Gastroesophageal sphincter (tissue), 4 donors: ENCODE data around the gene CDC26. TPM values are rescaled to one million over a fixed set of nuclear protein-coding genes. Genes with fewer than 3 reads are reported as not detected.

Source experiments
- ATAC-seq: fragments of 150-250 bp; one replicate; pipeline ENCODE4 v1.9.1; 2016; ENCODE audit warnings: mild to moderate bottlenecking, moderate library complexity
- H3K27ac ChIP-seq, 4 donors: fragments of 200-600 bp; sonication (generic) in 3 of 4; 1 replicate in 3 of 4; 2 replicates in 1 of 4; pipeline ENCODE4 v1.5.1; 2016 to 2019
- H3K27me3 ChIP-seq: fragments of 200-600 bp; sonication (generic); one replicate; pipeline ENCODE4 v1.5.1; 2019
- H3K36me3 ChIP-seq, 2 donors: fragments of 200-600 bp; sonication (generic); one replicate each; pipeline ENCODE4 v1.5.1; 2019; ENCODE audit warnings: control low read depth in 1 of 2
- H3K4me1 ChIP-seq, 3 donors: fragments of 200-600 bp; sonication (generic); 1 replicate in 2 of 3; 2 replicates in 1 of 3; pipeline ENCODE4 v1.5.1; 2016 to 2019; ENCODE audit warnings: control low read depth in 2 of 3
- H3K4me3 ChIP-seq, 2 donors: fragments of 200-600 bp; sonication (generic); one replicate each; pipeline ENCODE4 v1.5.1; 2019; ENCODE audit warnings: mild to moderate bottlenecking in 1 of 2, moderate library complexity in 1 of 2
- H3K9me3 ChIP-seq, 3 donors: fragments of 200-600 bp; sonication (generic); one replicate each; pipeline ENCODE4 v1.5.1; 2017 to 2019; ENCODE audit warnings: control low read depth in 2 of 3
- CTCF ChIP-seq, 4 experiments: fragments of 200-600 bp in 2 of 4; fragments of 450-650 bp in 2 of 4; sonication (generic) in 1 of 4; IDR thresholded peaks; one replicate each; pipeline ENCODE4 v1.5.1; 2017 to 2019; ENCODE audit warnings: antibody characterized with exemption in 4 of 4, mild to moderate bottlenecking in 2 of 4, moderate library complexity in 2 of 4
- EP300 ChIP-seq: sonication (generic); formaldehyde crosslinking; IDR thresholded peaks from one replicate; pipeline ENCODE4 v1.6.1; 2017; ENCODE audit warnings: antibody characterized with exemption, mild to moderate bottlenecking
- POLR2A ChIP-seq, 2 donors: fragments of 450-650 bp; IDR thresholded peaks; one replicate each; pipeline ENCODE4 v1.6.1; 2017; ENCODE audit warnings: antibody characterized with exemption in 2 of 2, mild to moderate bottlenecking in 2 of 2, moderate library complexity in 1 of 2
- POLR2AphosphoS5 ChIP-seq: sonication (generic); formaldehyde crosslinking; IDR thresholded peaks from one replicate; pipeline ENCODE4 v1.6.1; 2017; ENCODE audit warnings: antibody characterized with exemption
- WGBS, 2 donors: methylation state at CpG; one replicate each; pipeline ENCODE4 v1.1.5; 2018; ENCODE audit warnings: low coverage in 1 of 2; 5-methylcytosine and 5-hydroxymethylcytosine counted together
- total RNA-seq, 4 donors: library from RNA; depleted of rRNA; stranded (reverse); fragments of >200 nt; gene quantifications; one replicate each; pipeline ENCODE4 v1.1.0, GENCODE V29; 2016

The CDC26 gene
- total RNA-seq, 4 donors from 2014 or later, result 31.4 to 54.4 (median 42.1) TPM

GRCh38 chr9:113309204-113309813, 33.9 kb upstream of the CDC26 start:
- H3K27ac ChIP-seq, result no peak overlapping the region
- H3K4me1 ChIP-seq, result no peaks in the 10 kb centered on the region
- no peaks in the 10 kb centered on the region for H3K9me3 ChIP-seq
- TF ChIP-seq EP300, result no peak
- TF ChIP-seq POLR2AphosphoS5, result no peak
- no peak for TF ChIP-seq POLR2A (IDR thresholded peaks at IDR 0.05)
- TF ChIP-seq CTCF (IDR thresholded peaks at IDR 0.05), result peak; percentile 42 to 66 (median 52)
- no peak for ATAC-seq
- H3K27me3 ChIP-seq, result peaks cover 29% of the 10 kb centered on the region
- H3K4me3 ChIP-seq, result no peak overlapping the region
- WGBS, 2 donors, result 0 to 4% methylated on average over 2 of the region's 2 CpGs
- H3K36me3 ChIP-seq, result no peaks in the 10 kb centered on the region

DNA sequence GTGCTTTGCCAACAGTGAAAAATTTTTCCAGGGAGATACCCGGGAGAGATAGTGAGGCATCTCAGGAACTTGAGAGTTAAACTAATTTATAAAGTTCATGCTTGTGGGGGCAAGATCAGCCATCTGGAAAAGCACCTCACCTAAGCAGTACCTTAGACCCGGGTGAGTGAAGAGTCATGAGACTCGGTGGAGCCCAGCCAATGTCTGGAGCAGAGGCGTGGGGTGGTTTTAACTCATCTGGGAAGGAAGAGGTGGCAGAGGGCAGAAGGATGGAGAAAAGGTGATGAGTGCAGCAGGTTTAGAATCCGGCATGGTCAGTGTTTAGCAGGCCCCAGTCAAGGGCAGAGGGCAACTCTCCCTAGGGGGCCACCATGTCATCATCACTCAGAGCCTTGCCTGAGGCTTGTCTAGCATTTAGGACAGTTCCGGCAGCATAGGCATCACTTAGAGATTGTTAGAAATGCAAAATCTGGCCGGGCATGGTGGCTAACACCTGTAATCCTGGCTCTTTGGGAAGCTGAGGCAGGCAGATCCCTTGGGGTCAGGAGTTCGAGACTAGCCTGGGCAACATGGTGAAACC, 32.1 kb upstream of the CDC26 start:
- no peaks in the 10 kb centered on the region for H3K9me3 ChIP-seq
- no peak overlapping the region for H3K4me3 ChIP-seq
- ATAC-seq, result no peak
- no peak overlapping the region for H3K27ac ChIP-seq
- H3K27me3 ChIP-seq, result peaks cover 37% of the 10 kb centered on the region
- WGBS, 2 donors, result 50 to 52% methylated on average over 5 to 6 of the region's 8 CpGs
- no peaks in the 10 kb centered on the region for H3K36me3 ChIP-seq
- no peak for TF ChIP-seq CTCF (IDR thresholded peaks at IDR 0.05)
- no peak for TF ChIP-seq EP300
- TF ChIP-seq POLR2AphosphoS5, result no peak
- no peak for TF ChIP-seq POLR2A (IDR thresholded peaks at IDR 0.05)
- H3K4me1 ChIP-seq, result no peaks in the 10 kb centered on the region

DNA sequence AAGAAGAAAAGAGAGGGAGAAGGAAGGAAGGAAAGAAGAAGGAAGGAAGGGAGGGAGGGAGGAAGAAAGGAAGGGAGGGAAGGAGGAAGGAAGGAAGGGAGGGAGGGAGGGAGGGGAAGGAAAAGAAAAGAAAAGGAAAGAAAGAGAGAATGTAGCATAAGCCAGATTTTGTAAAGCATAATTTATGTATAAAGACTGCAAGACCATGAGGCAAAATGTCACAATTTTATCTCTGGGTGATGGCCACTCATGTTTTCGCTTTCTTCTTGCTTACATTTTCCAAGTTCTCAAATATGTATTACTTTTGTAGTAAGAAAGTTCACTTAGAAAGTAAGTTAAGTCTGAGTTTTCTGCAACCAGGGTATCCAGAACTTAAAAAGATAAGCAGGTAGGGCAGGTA, 31.2 kb upstream of the CDC26 start:
- H3K36me3 ChIP-seq, result no peaks in the 10 kb centered on the region
- TF ChIP-seq POLR2AphosphoS5 (no peak), EP300 (no peak), CTCF (IDR thresholded peaks at IDR 0.05) (no peak), POLR2A (IDR thresholded peaks at IDR 0.05) (no peak)
- H3K4me3 ChIP-seq, result no peak overlapping the region
- ATAC-seq, result no peak
- H3K27me3 ChIP-seq, result peaks cover 37% of the 10 kb centered on the region
- H3K27ac ChIP-seq, result no peak overlapping the region
- WGBS, 2 donors, result 80 to 94% methylated on average over 1 of the region's 1 CpG
- no peaks in the 10 kb centered on the region for H3K4me1 ChIP-seq
- H3K9me3 ChIP-seq, result no peaks in the 10 kb centered on the region

DNA sequence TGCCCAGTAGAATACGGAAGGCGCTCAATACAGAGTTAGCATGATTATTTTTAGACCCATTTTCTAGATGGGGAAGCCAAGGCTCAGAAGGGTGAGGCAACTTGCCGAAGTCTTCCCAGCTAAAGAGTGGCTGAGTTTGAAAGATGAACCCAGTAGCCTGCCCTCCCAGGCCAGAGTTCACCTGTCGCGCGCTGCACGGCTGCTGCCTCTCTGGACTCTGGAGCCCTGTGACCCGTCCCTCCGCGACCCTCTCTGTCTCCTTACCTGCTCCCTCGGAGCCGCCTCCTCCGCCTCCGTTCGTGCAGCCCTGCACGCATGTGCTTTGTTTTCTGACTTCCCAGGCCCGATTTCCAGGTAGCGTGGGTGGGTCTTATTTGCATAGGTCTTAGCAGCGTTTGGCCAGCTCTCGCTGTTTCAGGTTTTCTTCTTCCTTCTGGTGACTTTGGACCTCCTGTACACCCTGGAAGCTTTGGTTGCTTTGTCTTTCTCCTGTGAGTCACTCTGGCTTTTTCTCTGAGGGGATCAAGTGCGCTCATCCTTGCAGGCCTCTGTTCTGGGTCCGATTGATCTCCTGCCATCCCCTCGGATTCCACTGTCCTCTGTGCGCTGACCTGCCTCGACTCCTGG, 27.5 kb upstream of the CDC26 start, which contains the start of gene RNF183:
Gene RNF183, minus strand, starts transcription at position 585 of the 627 bp plus-strand sequence. CDS start 5,192 bp downstream, outside the sequence.
- Histone ChIP-seq H3K4me1 (no peaks in the 10 kb centered on the region), H3K4me3 (no peak within 1 kb of the TSS), H3K27ac (no peak within 1 kb of the TSS), H3K36me3 (no peaks in the 10 kb centered on the region), H3K27me3 (peaks cover 37% of the 10 kb centered on the region), H3K9me3 (no peaks in the 10 kb centered on the region)
- TF ChIP-seq CTCF (IDR thresholded peaks at IDR 0.05), result no peak
- no peak for TF ChIP-seq POLR2AphosphoS5
- TF ChIP-seq POLR2A (IDR thresholded peaks at IDR 0.05), result no peak
- TF ChIP-seq EP300, result no peak
- whole genome bisulfite sequencing, 2 donors, result 70 to 82% methylated on average over 8 to 22 of the region's 25 CpGs
- no peak for ATAC-seq

GRCh38 chr9:113301548-113301947, 26.2 kb upstream of the CDC26 start:
- Histone ChIP-seq H3K4me1 (no peaks in the 10 kb centered on the region), H3K27me3 (peaks cover 27% of the 10 kb centered on the region), H3K4me3 (no peak overlapping the region), H3K27ac (no peak overlapping the region), H3K36me3 (no peaks in the 10 kb centered on the region), H3K9me3 (no peaks in the 10 kb centered on the region)
- WGBS, 2 donors, result 75 to 81% methylated on average over 6 to 8 of the region's 8 CpGs
- TF ChIP-seq CTCF (IDR thresholded peaks at IDR 0.05) (no peak), POLR2AphosphoS5 (no peak), EP300 (no peak), POLR2A (IDR thresholded peaks at IDR 0.05) (no peak)
- ATAC-seq, result no peak
